Colonic mucosa (tissue), 4 donors: Measurements from ENCODE around the gene DNAJA3. TPM values are rescaled to one million over a fixed set of nuclear protein-coding genes. Genes with fewer than 3 reads are reported as not detected.

Source experiments
- DNase-seq: peaks from one replicate; pipeline ENCODE4 v3.0.0-alpha.2; 2020
- H3K27ac ChIP-seq: fragments of 200-600 bp; one replicate; pipeline ENCODE4 v1.8.0; 2021
- H3K27me3 ChIP-seq: fragments of 200-600 bp; one replicate; pipeline ENCODE4 v1.8.0; 2021
- H3K36me3 ChIP-seq: fragments of 200-600 bp; one replicate; pipeline ENCODE4 v1.8.0; 2021
- H3K4me1 ChIP-seq: fragments of 200-600 bp; one replicate; pipeline ENCODE4 v1.8.0; 2021; ENCODE audit warnings: mild to moderate bottlenecking
- H3K4me3 ChIP-seq: fragments of 200-600 bp; one replicate; pipeline ENCODE4 v1.8.0; 2021
- H3K9ac ChIP-seq, 2 donors: one replicate each; pipeline ENCODE4 v1.7.0; 2013; ENCODE audit warnings: control low read depth in 2 of 2, low read depth in 2 of 2, low read length in 2 of 2
- H3K9me3 ChIP-seq: fragments of 200-600 bp; one replicate; pipeline ENCODE4 v1.8.0; 2021
- intact Hi-C: fragments of 100-400 bp; cut with DNase I; formaldehyde crosslinking; loops from one replicate; pipeline ENCODE4 v1.14.1; 2022
- total RNA-seq, 2 donors: library from RNA; stranded (reverse); fragmentation: NEBNext Ultra II Directional in 1 of 2; extraction: Animal tissue kit (Norgen Biotek cat#: 25700) in 1 of 2; gene quantifications; one replicate each; pipeline ENCODE4 v1.2.1, GENCODE V29; 2021
- TF ChIP-seq, protein P1 (sequence below): fragments of 200-600 bp; IDR thresholded peaks from one replicate; pipeline ENCODE4 v1.8.0; 2022; ENCODE audit warnings: antibody characterized with exemption, mild to moderate bottlenecking
- donor health status: healthy.
- donor health status: DM: no; HTN: no; CAD: no.
- donor health status: DM: no; HTN: no; CAD: no.

DNAJA3 gene
- total RNA-seq, 2 donors from 2014 or later = 48.3 to 76.1 TPM

GRCh38 chr16:4416200-4417032 is 9.3 kb upstream of the DNAJA3 start, which contains the start of gene CORO7:
CORO7 (minus strand) TSS chr16:4416596; CDS start chr16:4416518, 78 bp downstream.
- H3K27me3 ChIP-seq = no peaks in the 10 kb centered on the region
- intact Hi-C loops = no loop called here
- peak within 1 kb of the TSS; percentile 86 for H3K4me3 ChIP-seq
- no peaks in the 10 kb centered on the region for H3K9me3 ChIP-seq
- H3K27ac ChIP-seq = peak within 1 kb of the TSS; percentile 84
- no peaks in the 10 kb centered on the region for H3K4me1 ChIP-seq
- H3K36me3 ChIP-seq = no peaks in the 10 kb centered on the region
- peak within 1 kb of the TSS; percentile 92 to 98 for H3K9ac ChIP-seq
- TF ChIP-seq, protein P1, sequence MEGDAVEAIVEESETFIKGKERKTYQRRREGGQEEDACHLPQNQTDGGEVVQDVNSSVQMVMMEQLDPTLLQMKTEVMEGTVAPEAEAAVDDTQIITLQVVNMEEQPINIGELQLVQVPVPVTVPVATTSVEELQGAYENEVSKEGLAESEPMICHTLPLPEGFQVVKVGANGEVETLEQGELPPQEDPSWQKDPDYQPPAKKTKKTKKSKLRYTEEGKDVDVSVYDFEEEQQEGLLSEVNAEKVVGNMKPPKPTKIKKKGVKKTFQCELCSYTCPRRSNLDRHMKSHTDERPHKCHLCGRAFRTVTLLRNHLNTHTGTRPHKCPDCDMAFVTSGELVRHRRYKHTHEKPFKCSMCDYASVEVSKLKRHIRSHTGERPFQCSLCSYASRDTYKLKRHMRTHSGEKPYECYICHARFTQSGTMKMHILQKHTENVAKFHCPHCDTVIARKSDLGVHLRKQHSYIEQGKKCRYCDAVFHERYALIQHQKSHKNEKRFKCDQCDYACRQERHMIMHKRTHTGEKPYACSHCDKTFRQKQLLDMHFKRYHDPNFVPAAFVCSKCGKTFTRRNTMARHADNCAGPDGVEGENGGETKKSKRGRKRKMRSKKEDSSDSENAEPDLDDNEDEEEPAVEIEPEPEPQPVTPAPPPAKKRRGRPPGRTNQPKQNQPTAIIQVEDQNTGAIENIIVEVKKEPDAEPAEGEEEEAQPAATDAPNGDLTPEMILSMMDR = no peak
- DNase-seq = peak; percentile 99

DNA sequence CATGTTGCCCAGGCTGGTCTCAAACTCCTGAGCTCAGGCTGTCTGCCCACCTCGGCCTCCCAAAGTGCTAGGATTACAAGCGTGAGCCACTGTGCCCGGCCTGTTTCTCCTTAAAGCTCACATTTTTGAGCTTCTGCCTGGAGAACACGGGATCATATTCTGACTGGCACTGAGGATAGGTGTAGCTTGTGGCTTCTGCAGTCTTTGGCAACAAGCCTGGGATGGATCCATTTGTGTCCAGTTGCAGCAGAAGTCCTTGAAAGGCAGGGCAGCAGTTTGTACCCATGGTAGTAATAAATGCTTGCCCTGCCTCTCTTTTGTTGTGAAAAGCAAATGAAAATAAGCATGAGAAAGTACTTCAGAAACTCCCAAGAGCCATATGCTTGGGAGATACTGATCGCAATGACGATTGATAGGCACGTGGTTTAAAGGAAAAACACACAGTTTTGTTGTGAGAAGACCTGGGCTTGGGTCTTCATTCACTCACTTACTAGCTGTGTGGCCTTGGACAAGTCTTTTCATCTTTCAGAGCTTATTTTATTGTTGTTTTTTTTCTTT is 6.2 kb upstream of the DNAJA3 start:
- intact Hi-C loops = no loop called here
- H3K4me1 ChIP-seq = no peaks in the 10 kb centered on the region
- H3K27ac ChIP-seq = no peak overlapping the region
- H3K4me3 ChIP-seq = no peak overlapping the region
- H3K9ac ChIP-seq = peak overlapping the region in 1 of 2 donors; percentile 19
- DNase-seq = no peak
- no peaks in the 10 kb centered on the region for H3K36me3 ChIP-seq
- TF ChIP-seq, protein P1 = no peak
- H3K9me3 ChIP-seq = no peaks in the 10 kb centered on the region
- no peaks in the 10 kb centered on the region for H3K27me3 ChIP-seq

- Histone ChIP-seq H3K9me3 (no peaks in the 10 kb centered on the region), H3K27ac (no peak overlapping the region)
Observed at GRCh38 chr16:4420505-4421105, 5.1 kb upstream of the DNAJA3 start.

DNA sequence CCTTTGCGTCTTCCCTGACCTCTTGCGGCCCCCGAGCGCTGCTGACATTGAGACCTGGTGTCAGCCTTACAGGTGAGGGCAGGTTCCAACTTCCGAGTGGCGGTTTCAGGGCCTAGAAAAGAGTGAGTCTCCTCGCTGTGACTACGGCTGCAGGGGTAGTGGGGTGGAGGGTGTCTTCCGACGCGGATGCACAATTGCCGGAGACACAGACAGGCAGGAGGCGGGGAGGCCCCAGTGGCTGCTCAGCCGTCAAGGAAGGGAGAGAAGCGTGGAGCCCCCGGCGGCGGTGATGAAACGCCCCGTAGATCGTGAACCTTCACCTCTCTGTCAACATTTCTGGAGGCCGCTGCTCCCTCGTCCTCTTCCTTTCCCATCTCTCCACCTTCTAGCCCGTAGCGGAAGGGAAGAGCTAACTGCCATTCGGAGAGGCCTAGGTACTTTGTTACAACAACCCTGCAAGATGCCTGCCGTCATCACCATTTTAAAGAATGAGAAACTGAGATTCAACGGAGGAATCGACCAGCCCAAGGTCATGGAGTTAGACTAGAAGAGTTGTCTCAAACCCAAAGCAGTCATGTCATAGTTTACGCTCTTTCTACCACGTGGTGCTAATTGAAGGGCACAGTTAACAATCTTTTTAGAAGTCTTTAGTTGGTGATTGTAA is 485 bp downstream of the DNAJA3 start:
- H3K27me3 ChIP-seq = no peaks in the 10 kb centered on the region
- H3K9me3 ChIP-seq = no peaks in the 10 kb centered on the region
- TF ChIP-seq, protein P1 = no peak
- H3K4me1 ChIP-seq = peaks cover 7% of the 10 kb centered on the region
- peak overlapping the region; percentile 86 for H3K27ac ChIP-seq
- peak; percentile 54 for DNase-seq
- H3K4me3 ChIP-seq = peak overlapping the region; percentile 88
- H3K9ac ChIP-seq = peak overlapping the region; percentile 76 to 95
- intact Hi-C loops = loop anchor here (10.0 kb wide), 1 partner anchor 49 kb away; the partner anchor contains the start of genes HMOX2 and NMRAL1
- H3K36me3 ChIP-seq = no peaks in the 10 kb centered on the region

More at GRCh38 chr16:4420505-4421105, 5.1 kb upstream of the DNAJA3 start:
- Histone ChIP-seq H3K4me1 (no peaks in the 10 kb centered on the region), H3K4me3 (no peak overlapping the region), H3K27me3 (no peaks in the 10 kb centered on the region), H3K9ac (peak overlapping the region in 1 of 2 donors; percentile 21), H3K36me3 (no peaks in the 10 kb centered on the region)
- intact Hi-C loops = loop anchor here (10.0 kb wide), 1 partner anchor 54 kb away; the partner anchor contains the start of genes HMOX2 and NMRAL1
- no peak for DNase-seq
- TF ChIP-seq, protein P1 = no peak
